ENCODE measurements around the gene FLRT1.

- TF ChIP-seq CTCF (IDR thresholded peaks at IDR 0.05) (no peak), POLR2A (IDR thresholded peaks at IDR 0.05) (no peak)
Measured at GRCh38 chr11:64018310-64018709, 17.4 kb upstream of the FLRT1 start.

Measured in thyroid gland (tissue), 4 donors.